ENCODE measurements around the gene ATP8B3. TPM values are rescaled to one million over a fixed set of nuclear protein-coding genes. Genes with fewer than 3 reads are reported as not detected.
A peak's percentile ranks its signal among the peaks of the same experiment; 100 is the strongest.

The ATP8B3 gene
- total and polyA plus RNA-seq, 10 of the 15 experiments (the other 5 are each of a cell fraction or from before 2014, with no cell fraction given): 0.13 to 1.7 (median 0.52) TPM

DNA sequence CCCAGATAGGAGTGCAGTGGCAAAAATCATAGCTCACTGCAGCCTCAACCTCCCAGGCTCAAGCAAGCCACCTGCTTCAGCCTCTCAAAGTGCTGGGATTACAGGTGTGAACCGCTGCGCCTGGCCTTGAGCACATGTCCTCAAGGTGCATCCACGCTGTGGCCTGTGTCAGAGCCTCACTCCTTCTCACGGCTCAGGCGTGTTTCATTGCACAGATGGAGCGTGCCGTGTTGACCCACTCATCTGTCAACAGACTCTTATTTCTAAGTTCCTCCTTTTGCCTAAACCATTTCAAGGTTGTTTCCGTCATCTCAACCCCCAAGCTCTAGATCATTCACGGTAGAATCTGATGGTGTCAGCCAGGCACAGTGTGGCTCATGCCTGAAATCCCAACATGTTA, 28.2 kb downstream of the ATP8B3 start (continued):
- TF ChIP-seq, protein P1, sequence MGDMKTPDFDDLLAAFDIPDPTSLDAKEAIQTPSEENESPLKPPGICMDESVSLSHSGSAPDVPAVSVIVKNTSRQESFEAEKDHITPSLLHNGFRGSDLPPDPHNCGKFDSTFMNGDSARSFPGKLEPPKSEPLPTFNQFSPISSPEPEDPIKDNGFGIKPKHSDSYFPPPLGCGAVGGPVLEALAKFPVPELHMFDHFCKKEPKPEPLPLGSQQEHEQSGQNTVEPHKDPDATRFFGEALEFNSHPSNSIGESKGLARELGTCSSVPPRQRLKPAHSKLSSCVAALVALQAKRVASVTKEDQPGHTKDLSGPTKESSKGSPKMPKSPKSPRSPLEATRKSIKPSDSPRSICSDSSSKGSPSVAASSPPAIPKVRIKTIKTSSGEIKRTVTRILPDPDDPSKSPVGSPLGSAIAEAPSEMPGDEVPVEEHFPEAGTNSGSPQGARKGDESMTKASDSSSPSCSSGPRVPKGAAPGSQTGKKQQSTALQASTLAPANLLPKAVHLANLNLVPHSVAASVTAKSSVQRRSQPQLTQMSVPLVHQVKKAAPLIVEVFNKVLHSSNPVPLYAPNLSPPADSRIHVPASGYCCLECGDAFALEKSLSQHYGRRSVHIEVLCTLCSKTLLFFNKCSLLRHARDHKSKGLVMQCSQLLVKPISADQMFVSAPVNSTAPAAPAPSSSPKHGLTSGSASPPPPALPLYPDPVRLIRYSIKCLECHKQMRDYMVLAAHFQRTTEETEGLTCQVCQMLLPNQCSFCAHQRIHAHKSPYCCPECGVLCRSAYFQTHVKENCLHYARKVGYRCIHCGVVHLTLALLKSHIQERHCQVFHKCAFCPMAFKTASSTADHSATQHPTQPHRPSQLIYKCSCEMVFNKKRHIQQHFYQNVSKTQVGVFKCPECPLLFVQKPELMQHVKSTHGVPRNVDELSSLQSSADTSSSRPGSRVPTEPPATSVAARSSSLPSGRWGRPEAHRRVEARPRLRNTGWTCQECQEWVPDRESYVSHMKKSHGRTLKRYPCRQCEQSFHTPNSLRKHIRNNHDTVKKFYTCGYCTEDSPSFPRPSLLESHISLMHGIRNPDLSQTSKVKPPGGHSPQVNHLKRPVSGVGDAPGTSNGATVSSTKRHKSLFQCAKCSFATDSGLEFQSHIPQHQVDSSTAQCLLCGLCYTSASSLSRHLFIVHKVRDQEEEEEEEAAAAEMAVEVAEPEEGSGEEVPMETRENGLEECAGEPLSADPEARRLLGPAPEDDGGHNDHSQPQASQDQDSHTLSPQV (IDR thresholded peaks at IDR 0.05): no peak
- TF ChIP-seq NFYB (IDR thresholded peaks at IDR 0.05; ENCODE audit: insufficient read depth, low read depth, low read length) (no peak), SUPT20H (IDR thresholded peaks at IDR 0.05; ENCODE audit: borderline replicate concordance, control insufficient read depth, low read depth, low read length) (no peak), PAX8 (IDR thresholded peaks at IDR 0.05) (no peak), RELA (IDR thresholded peaks at IDR 0.05; ENCODE audit: borderline replicate concordance, partially characterized antibody) (no peak), ETV6 (conservative IDR thresholded peaks at IDR 0.05 in 1 of 2, IDR thresholded peaks at IDR 0.05 in 1 of 2; ENCODE audit: borderline replicate concordance in 1 of 2, low read depth in 1 of 2) (no peak), CBX5 (IDR thresholded peaks at IDR 0.05; ENCODE audit: low read depth) (no peak)

DNA sequence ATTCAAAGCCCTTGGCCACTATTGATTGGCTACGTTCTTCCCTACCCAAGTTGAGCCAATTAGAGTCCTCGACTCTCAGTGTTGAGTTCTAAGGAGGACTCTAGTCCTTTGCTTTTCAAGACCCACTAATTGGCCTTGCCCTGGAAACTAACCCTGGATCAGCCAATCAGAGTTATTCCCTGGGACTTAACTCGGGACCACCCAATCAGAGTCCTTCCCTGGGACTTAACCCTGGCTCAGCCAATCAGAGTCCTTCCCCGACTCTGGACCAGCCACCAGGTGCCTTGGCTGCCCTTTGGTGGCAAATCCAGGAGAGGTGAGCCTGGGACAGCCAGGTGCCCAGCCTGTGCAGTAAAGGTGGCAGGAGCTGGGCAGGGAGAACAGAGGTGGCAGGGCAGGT, 28.7 kb downstream of the ATP8B3 start:
- no peak overlapping the region for H2AFZ ChIP-seq (ENCODE audit: control insufficient read depth, low read depth, low read length)
- no peak for TF ChIP-seq NR2F1 (conservative IDR thresholded peaks at IDR 0.05)
- 0 out of 2 replicates have a peak, but pooled peaks have one; percentile 30 for TF ChIP-seq NFYB (IDR thresholded peaks at IDR 0.05; ENCODE audit: insufficient read depth, low read depth, low read length)
- H4K20me1 ChIP-seq (ENCODE audit: control insufficient read depth, insufficient read depth): no peaks in the 10 kb centered on the region
- no peaks in the 10 kb centered on the region for H3K4me1 ChIP-seq (ENCODE audit: control insufficient read depth, insufficient read depth, low read length)
- ATAC-seq: no peak
- H3K27ac ChIP-seq (ENCODE audit: control insufficient read depth, insufficient read depth): no peak overlapping the region
- H3K27me3 ChIP-seq (replicated peaks in 1 of 2; ENCODE audit: control insufficient read depth in 2 of 2, insufficient read depth in 2 of 2, low read length in 1 of 2): peaks cover 0 to under 1% of the 10 kb centered on the region in 2 experiments; a peak in 3 of 4 replicates
- no peak for DNase-seq (ENCODE audit: low read depth, low spot score)
- ChIA-PET RAD21 (ENCODE audit: unreplicated experiment) (no interaction called here), CTCF (interaction anchor here (1.1 to 3.2 kb wide), 4 partner anchors 10 to 111 kb away, joined by 3 to 22 read pairs (median 5); no protein-coding TSS in a partner anchor), POLR2A (no interaction called here), SMC1A (ENCODE audit: uncharacterized antibody, unreplicated experiment) (no interaction called here)
- intact Hi-C loops (cut with micrococcal nuclease; ENCODE audit: unreplicated experiment): no loop called here
- no peaks in the 10 kb centered on the region; the same call in 2 of the 3 replicates for H3K9me3 ChIP-seq (replicated peaks; ENCODE audit: control insufficient read depth, insufficient read depth, low read length)
- no TSS peak for BruUV-seq (replicated peaks)
- FAIRE-seq: no peak
- no peak overlapping the region for H3K4me2 ChIP-seq (ENCODE audit: control insufficient read depth, insufficient read depth)
- 30% methylated on average over 4 of the region's 4 CpGs for WGBS (ENCODE audit: insufficient coverage, insufficient replicate concordance, low lambda C conversion rate, missing lambda C conversion rate)
- in situ Hi-C loops (cut with MboI): no loop called here
- no peaks in the 10 kb centered on the region for H3K79me2 ChIP-seq (ENCODE audit: control insufficient read depth, insufficient read depth, low read length)
- H3K36me3 ChIP-seq (ENCODE audit: control insufficient read depth in 2 of 2, insufficient read depth in 2 of 2, low read length in 1 of 2): no peaks in the 10 kb centered on the region
- no peak overlapping the region for H3K4me3 ChIP-seq
- H3K9ac ChIP-seq (ENCODE audit: control insufficient read depth, insufficient read depth, low read length): no peak overlapping the region

Data from GM12878 (cell line).